Measurements from ENCODE around the gene PER1. TPM values are rescaled to one million over a fixed set of nuclear protein-coding genes. Genes with fewer than 3 reads are reported as not detected.

PER1 gene, protein sequence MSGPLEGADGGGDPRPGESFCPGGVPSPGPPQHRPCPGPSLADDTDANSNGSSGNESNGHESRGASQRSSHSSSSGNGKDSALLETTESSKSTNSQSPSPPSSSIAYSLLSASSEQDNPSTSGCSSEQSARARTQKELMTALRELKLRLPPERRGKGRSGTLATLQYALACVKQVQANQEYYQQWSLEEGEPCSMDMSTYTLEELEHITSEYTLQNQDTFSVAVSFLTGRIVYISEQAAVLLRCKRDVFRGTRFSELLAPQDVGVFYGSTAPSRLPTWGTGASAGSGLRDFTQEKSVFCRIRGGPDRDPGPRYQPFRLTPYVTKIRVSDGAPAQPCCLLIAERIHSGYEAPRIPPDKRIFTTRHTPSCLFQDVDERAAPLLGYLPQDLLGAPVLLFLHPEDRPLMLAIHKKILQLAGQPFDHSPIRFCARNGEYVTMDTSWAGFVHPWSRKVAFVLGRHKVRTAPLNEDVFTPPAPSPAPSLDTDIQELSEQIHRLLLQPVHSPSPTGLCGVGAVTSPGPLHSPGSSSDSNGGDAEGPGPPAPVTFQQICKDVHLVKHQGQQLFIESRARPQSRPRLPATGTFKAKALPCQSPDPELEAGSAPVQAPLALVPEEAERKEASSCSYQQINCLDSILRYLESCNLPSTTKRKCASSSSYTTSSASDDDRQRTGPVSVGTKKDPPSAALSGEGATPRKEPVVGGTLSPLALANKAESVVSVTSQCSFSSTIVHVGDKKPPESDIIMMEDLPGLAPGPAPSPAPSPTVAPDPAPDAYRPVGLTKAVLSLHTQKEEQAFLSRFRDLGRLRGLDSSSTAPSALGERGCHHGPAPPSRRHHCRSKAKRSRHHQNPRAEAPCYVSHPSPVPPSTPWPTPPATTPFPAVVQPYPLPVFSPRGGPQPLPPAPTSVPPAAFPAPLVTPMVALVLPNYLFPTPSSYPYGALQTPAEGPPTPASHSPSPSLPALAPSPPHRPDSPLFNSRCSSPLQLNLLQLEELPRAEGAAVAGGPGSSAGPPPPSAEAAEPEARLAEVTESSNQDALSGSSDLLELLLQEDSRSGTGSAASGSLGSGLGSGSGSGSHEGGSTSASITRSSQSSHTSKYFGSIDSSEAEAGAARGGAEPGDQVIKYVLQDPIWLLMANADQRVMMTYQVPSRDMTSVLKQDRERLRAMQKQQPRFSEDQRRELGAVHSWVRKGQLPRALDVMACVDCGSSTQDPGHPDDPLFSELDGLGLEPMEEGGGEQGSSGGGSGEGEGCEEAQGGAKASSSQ (N-terminal part only)
- 100 to 1,000 TPM; 105 to 263 (median 164) TPM for total RNA-seq

- TF ChIP-seq POLR2A (IDR thresholded peaks at IDR 0.05): peak; percentile 95 to 99
- TF ChIP-seq CTCF (IDR thresholded peaks at IDR 0.05 in 4 of 5, conservative IDR thresholded peaks at IDR 0.05 in 1 of 5): no peak
- Histone ChIP-seq H3K27ac (peak within 1 kb of the TSS; percentile 98 to 100 (median 100)), H3K36me3 (peaks cover 5 to 51% of the 10 kb centered on the region in 2 donors), H3K9me3 (no peaks in the 10 kb centered on the region), H3K4me1 (peaks cover 46 to 47% of the 10 kb centered on the region in 2 donors), H3K27me3 (no peaks in the 10 kb centered on the region), H3K4me3 (peak within 1 kb of the TSS; percentile 69 to 97 (median 84))
- in situ Hi-C loops (cut with MboI; ENCODE audit: low sequenced_read_pairs in 4 of 4): loop anchor here in 1 of 4 donors (5.0 kb wide), 1 partner anchor 310 kb away; no protein-coding TSS in a partner anchor
- peak; percentile 98 to 99 for DNase-seq
- ATAC-seq: peak; percentile 19 to 25
- intact Hi-C loops (cut with DNase I; ENCODE audit: low total_unique reads): loop anchor here (5.0 to 10.0 kb wide), 4 partner anchors 310 to 910 kb away; partner anchors contain the start of genes CD68, GABARAP and SLC2A4
Observed at GRCh38 chr17:8152112-8152775, at the start of gene PER1. Gene PER1 (minus strand): TSS chr17:8152404. CDS start chr17:8150706, 1,698 bp downstream.

- peaks cover 37 to 38% of the 10 kb centered on the region in 2 donors for H3K4me1 ChIP-seq
- H3K27me3 ChIP-seq: no peaks in the 10 kb centered on the region
- intact Hi-C loops (cut with DNase I; ENCODE audit: low total_unique reads): no loop called here
Observed at GRCh38 chr17:8192070-8192815, 40.0 kb upstream of the PER1 start.

GRCh38 chr17:8190506-8190905 is 38.3 kb upstream of the PER1 start:
- Histone ChIP-seq H3K27ac (peak overlapping the region; percentile 86 to 99 (median 97)), H3K4me3 (peak overlapping the region; percentile 21 to 98 (median 54)), H3K9me3 (no peaks in the 10 kb centered on the region), H3K4me1 (peaks cover 37 to 42% of the 10 kb centered on the region in 2 donors), H3K36me3 (no peaks in the 10 kb centered on the region), H3K27me3 (no peaks in the 10 kb centered on the region)
- DNase-seq: no peak
- ATAC-seq: no peak
- intact Hi-C loops (cut with DNase I; ENCODE audit: low total_unique reads) (no loop called here), in situ Hi-C loops (cut with MboI; ENCODE audit: low sequenced_read_pairs in 4 of 4) (no loop called here)
- TF ChIP-seq POLR2A (IDR thresholded peaks at IDR 0.05) (no peak), CTCF (IDR thresholded peaks at IDR 0.05 in 4 of 5, conservative IDR thresholded peaks at IDR 0.05 in 1 of 5) (no peak)

More at GRCh38 chr17:8192070-8192815, 40.0 kb upstream of the PER1 start:
- H3K9me3 ChIP-seq: no peaks in the 10 kb centered on the region
- peak overlapping the region; percentile 89 to 96 (median 92) for H3K27ac ChIP-seq
- in situ Hi-C loops (cut with MboI; ENCODE audit: low sequenced_read_pairs in 4 of 4): no loop called here
- DNase-seq (peak; percentile 92 to 94), ATAC-seq (peak; percentile 77 to 80)
- TF ChIP-seq POLR2A (IDR thresholded peaks at IDR 0.05) (peak; percentile 73 to 86), CTCF (IDR thresholded peaks at IDR 0.05 in 4 of 5, conservative IDR thresholded peaks at IDR 0.05 in 1 of 5) (no peak)
- no peaks in the 10 kb centered on the region for H3K36me3 ChIP-seq
- H3K4me3 ChIP-seq: peak overlapping the region; percentile 43 to 59 (median 57)

Measured in gastrocnemius medialis (tissue), 4 donors.